ENCODE measurements around the gene NSUN7.

NSUN7 gene

DNA sequence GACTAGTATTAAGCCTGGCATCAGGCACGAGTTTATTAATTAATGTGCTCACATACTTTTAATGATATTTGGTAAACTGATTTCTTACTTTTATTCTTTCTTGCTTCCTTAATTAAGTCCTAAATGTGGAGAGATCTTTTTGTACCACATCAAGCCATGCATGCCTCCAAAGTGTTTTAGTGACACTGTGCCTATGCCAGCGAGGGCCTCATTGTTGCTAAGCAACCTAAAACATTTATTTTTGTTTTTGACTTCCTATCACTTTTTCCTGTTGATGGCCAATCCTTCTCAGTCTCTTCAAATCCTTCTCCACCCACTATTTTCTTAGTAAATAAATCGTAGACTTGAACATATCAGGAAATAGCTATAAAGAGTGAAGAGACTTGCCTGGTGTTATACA is 5.5 kb upstream of the NSUN7 start:
- Histone ChIP-seq H3K4me3 (ENCODE audit: low read depth, low read length) (no peak overlapping the region), H3K36me3 (no peaks in the 10 kb centered on the region), H3K27me3 (no peaks in the 10 kb centered on the region; the same call in 1 of the 2 replicates), H3K4me1 (no peaks in the 10 kb centered on the region), H3K9me3 (no peaks in the 10 kb centered on the region)
- DNase-seq, result no peak
- TF ChIP-seq, protein P1, sequence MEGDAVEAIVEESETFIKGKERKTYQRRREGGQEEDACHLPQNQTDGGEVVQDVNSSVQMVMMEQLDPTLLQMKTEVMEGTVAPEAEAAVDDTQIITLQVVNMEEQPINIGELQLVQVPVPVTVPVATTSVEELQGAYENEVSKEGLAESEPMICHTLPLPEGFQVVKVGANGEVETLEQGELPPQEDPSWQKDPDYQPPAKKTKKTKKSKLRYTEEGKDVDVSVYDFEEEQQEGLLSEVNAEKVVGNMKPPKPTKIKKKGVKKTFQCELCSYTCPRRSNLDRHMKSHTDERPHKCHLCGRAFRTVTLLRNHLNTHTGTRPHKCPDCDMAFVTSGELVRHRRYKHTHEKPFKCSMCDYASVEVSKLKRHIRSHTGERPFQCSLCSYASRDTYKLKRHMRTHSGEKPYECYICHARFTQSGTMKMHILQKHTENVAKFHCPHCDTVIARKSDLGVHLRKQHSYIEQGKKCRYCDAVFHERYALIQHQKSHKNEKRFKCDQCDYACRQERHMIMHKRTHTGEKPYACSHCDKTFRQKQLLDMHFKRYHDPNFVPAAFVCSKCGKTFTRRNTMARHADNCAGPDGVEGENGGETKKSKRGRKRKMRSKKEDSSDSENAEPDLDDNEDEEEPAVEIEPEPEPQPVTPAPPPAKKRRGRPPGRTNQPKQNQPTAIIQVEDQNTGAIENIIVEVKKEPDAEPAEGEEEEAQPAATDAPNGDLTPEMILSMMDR (IDR thresholded peaks at IDR 0.05; ENCODE audit: low read depth, low read length), result no peak

GRCh38 chr4:40745285-40745984 is 4.3 kb upstream of the NSUN7 start:
- TF ChIP-seq, protein P1 (IDR thresholded peaks at IDR 0.05; ENCODE audit: low read depth, low read length), result no peak
- Histone ChIP-seq H3K36me3 (no peaks in the 10 kb centered on the region), H3K4me3 (ENCODE audit: low read depth, low read length) (no peak overlapping the region), H3K4me1 (no peaks in the 10 kb centered on the region), H3K27me3 (peaks cover 10% of the 10 kb centered on the region), H3K9me3 (no peaks in the 10 kb centered on the region)
- no peak for DNase-seq

GRCh38 chr4:40747207-40747835 is 2.4 kb upstream of the NSUN7 start:
- TF ChIP-seq, protein P1 (IDR thresholded peaks at IDR 0.05; ENCODE audit: low read depth, low read length), result no peak
- no peaks in the 10 kb centered on the region for H3K36me3 ChIP-seq
- H3K4me3 ChIP-seq (ENCODE audit: low read depth, low read length), result no peak overlapping the region
- H3K27me3 ChIP-seq, result peaks cover 26% of the 10 kb centered on the region
- DNase-seq, result no peak
- H3K4me1 ChIP-seq, result no peaks in the 10 kb centered on the region
- no peaks in the 10 kb centered on the region for H3K9me3 ChIP-seq

- H3K36me3 ChIP-seq, result no peaks in the 10 kb centered on the region
- no peaks in the 10 kb centered on the region for H3K4me1 ChIP-seq
- TF ChIP-seq, protein P1 (IDR thresholded peaks at IDR 0.05; ENCODE audit: low read depth, low read length), result no peak
- DNase-seq, result no peak
- H3K4me3 ChIP-seq (ENCODE audit: low read depth, low read length), result peak overlapping the region; percentile 55
- peaks cover 26% of the 10 kb centered on the region for H3K27me3 ChIP-seq
- no peaks in the 10 kb centered on the region for H3K9me3 ChIP-seq
Observed at GRCh38 chr4:40750461-40751258, 905 bp downstream of the NSUN7 start.

DNA sequence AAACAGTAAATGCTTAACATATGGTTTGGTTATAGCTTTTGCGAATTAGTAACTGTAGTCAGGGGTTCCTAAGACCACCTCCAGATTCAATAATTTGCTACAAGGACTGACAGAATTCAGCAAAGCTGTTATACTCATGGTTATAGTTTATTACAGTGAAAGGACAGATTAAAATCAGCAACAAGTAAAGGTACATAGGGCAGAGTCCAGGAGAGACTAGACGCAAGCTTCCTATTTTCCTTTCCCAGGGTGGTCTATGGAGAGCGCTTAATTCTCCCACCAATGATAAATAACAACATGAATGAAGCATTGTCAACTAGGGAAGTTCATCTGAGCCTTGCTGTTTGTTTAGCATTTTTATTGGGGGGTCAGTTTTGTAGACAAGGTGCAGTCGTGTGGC is 5.9 kb downstream of the NSUN7 start:
- Histone ChIP-seq H3K9me3 (no peaks in the 10 kb centered on the region), H3K4me3 (ENCODE audit: low read depth, low read length) (no peak overlapping the region), H3K4me1 (no peaks in the 10 kb centered on the region), H3K36me3 (no peaks in the 10 kb centered on the region), H3K27me3 (peaks cover 14% of the 10 kb centered on the region)
- TF ChIP-seq, protein P1 (IDR thresholded peaks at IDR 0.05; ENCODE audit: low read depth, low read length), result no peak
- DNase-seq, result no peak
